HG02852 (cell line): Measurements from ENCODE around the gene PADI4.

Experiments used
- ATAC-seq: cut with Tn5 transposase; IDR thresholded peaks from one replicate; pipeline ENCODE4 v1.9.1; 2021; ENCODE audit warnings: mild to moderate bottlenecking, moderate library complexity; ENCODE audit not compliant: unreplicated experiment

PADI4 gene

DNA sequence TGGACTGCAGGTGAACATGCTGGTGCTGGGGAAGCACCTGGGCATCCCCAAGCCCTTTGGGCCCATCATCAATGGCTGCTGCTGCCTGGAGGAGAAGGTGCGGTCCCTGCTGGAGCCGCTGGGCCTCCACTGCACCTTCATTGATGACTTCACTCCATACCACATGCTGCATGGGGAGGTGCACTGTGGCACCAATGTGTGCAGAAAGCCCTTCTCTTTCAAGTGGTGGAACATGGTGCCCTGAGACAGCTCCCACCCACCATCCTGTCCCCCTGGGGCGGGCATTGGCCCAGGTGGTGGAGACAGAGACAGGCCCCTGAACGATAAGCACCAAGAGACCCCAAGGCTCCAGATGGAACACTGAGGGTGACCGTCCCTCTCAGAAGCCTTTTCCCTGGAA lies 25.2 kb upstream of the PADI4 start:
- no peak for ATAC-seq

GRCh38 chr1:17286646-17287045 lies 21.4 kb upstream of the PADI4 start:
- no peak for ATAC-seq

DNA sequence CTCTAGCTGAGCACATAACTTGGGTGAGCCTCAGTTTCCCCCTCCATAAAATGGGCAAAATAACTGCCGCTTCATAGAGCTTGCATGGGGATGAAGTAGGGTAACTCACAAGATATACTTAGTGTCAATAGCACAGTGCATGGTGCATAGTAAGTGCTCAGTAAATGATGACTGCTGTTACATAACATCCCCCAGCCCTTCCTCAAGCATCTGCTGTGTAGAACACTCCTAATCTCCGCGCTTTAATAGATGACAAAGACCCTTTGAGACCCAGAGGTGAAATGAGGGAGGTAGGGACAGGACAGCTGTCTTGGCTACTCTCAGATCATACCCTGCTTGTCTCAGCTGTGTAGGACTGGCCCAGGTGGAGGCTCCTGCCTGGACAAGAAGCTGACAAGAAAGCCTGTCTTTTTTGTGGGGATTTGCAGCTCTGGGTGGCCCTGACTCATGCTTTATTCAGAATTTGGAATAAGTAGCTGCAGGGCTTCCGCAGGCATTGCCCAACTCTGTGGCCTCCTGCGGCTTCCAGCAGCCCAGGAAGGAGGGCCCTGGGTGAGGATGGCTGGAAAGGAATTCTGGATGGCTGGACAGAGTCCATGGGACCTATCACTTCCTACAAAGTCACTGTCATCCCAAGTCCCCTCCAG lies 20.7 kb upstream of the PADI4 start:
- ATAC-seq, result no peak

- no peak for ATAC-seq
These were observed 18.3 kb upstream of the PADI4 start for GRCh38 chr1:17289721-17290120.

- no peak for ATAC-seq
These were observed 17.4 kb upstream of the PADI4 start for GRCh38 chr1:17290553-17290952.

- no peak for ATAC-seq
These were observed 15.5 kb upstream of the PADI4 start for GRCh38 chr1:17292299-17293160.

DNA sequence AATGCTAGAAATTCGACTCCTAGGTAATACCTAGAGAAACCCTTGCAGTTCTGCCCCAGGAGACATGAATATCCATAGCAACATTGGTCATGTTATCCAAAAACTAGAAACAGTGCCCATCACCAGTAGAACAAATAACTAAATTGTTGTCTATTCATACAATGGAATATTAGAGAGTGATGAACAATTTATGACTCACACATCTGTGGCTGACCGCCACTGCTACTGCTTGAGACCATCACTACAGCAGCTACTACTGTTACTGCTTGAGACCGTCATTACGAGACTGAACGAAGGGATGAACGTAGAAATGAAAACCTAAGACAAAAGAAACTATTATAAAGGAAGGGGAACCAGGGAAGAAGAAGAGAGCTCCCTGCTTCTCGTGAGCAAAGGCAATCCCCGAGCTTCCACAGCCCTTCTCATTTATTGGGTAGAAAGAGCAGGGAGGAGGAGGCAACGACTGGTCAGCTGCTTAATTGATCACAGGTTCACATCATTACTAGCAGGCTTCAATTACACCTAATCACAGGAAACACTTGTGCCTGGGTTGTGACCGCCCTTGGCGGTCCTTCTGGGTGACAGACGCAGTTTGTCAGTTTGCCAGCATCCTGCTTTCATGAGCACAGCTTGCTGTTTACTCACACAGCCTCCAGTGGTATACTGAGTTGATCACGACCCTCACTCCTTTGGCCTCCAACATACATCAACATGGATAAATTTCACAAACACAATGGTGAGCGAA lies 14.1 kb upstream of the PADI4 start:
- no peak for ATAC-seq

GRCh38 chr1:17295292-17295691 lies 12.7 kb upstream of the PADI4 start:
- ATAC-seq, result no peak

- no peak for ATAC-seq
These were observed 11.9 kb upstream of the PADI4 start for GRCh38 chr1:17296086-17296485.

DNA sequence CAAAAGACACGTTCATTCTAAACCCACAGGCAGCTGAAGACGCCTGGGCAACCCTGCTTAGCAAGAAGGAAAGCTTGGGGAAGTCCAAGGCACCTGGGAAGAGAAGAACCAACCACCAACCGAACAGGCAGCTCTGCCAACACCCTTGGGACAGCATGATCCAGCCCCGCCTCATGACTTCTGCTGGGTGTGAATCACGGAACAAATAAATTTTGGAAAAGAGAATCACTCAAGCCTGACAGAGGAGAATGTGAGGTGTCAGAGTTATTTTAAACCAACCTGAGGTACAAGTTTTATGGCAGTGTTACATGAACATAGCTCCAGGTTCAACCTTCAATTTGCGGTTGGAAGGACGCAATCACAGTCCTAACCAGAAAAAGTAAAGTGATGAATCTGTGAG lies 10.0 kb upstream of the PADI4 start:
- no peak for ATAC-seq

- no peak for ATAC-seq
These were observed 6.2 kb upstream of the PADI4 start for GRCh38 chr1:17301767-17302166.

- no peak for ATAC-seq
These were observed 3.7 kb upstream of the PADI4 start for GRCh38 chr1:17304151-17304825.

DNA sequence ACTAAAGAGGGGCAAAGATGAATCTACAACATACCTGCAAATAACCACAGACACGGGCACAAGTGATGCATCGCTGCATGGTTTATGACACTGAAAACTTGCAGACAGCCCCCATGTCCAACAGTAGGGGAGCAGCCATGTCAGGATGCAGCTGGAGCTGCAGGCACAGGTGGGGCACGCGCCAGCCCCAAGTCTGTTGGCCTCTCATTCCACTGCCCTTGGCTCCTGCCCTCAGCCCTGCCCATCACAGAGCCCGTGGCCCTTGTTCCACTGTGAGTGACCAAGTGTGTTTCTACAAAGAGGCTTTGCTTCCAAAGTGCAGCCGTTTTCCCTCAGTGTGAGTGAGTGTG lies 3.2 kb upstream of the PADI4 start:
- ATAC-seq, result no peak

DNA sequence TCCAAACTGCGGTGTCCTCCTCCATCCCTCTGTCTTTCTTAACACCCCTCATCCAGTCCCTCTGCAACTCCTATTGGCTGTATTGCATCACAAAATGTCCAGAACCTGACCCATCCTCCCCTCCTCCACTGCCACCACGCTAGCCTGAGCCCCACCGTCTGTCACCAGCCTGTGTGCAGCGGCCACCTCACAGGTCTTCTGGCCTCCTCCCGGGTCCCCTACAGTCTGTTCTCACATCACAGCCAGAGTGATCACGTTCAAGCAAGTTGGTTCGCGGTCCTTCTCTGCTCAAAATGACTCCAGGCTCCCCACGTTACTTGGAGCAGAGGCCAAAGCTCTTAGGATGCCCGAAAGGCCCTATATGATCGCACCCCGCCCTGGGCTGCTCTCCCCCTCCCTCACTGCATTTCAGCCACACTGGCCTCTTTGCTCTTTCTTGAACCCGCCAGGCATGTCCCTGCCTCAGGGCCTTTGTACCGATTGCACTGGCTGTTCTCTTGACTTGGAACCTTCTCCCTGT lies 2.4 kb upstream of the PADI4 start:
- no peak for ATAC-seq

GRCh38 chr1:17306407-17306806 lies 1.6 kb upstream of the PADI4 start:
- ATAC-seq, result no peak

GRCh38 chr1:17306921-17307320 lies 1.1 kb upstream of the PADI4 start:
- ATAC-seq, result no peak

DNA sequence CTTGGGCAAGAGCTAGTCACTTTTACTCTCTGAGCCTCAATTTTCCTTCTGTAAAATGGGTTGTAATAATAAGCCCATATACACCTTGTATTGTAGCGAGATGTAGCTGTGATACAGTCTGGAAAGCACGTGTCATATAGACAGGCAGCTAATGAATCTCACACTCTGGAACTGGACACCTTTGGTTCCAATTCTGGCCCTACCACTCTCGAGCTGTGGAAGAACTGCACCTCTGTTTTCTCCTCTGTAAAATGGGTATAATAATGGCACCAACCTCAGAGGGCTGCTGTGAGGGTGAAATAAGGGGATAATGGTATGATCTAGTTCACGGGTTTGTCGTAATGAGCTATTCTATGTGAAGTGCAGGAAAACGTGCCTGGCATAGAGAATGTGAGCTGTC lies 668 bp upstream of the PADI4 start:
- no peak for ATAC-seq

- ATAC-seq, result no peak
These were observed 596 bp downstream of the PADI4 start for GRCh38 chr1:17308593-17308992.

DNA sequence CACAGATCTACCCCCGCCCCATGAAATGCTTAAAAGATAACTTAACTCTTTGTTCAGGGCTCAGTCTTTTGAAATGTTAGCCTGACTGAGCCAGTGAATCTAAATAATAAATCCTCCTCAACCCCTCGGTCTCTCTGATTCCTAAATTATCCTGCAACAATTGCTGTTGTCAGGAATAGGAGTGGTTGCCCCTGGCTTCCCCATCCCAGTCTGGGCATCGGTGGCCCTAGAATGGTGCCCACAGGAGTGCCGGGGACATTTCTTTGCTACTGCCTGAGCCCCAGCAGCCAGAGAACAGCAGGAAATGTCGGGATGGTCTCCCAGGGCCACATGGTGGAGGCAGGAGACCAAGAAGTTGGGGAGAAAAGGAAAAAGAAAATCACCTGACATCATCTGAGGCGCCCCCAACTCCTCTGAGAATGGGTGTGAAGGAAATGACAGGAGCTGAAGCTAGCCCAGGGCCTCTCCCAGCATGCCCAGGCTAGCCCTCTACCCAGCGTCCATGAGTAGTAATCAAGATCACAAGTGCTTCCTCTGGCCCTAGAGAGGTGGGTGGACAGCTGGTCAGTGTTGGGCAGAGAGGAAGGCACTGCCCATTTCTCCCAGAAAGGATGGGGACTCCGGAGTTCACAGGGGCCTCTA lies 1.6 kb downstream of the PADI4 start:
- no peak for ATAC-seq

DNA sequence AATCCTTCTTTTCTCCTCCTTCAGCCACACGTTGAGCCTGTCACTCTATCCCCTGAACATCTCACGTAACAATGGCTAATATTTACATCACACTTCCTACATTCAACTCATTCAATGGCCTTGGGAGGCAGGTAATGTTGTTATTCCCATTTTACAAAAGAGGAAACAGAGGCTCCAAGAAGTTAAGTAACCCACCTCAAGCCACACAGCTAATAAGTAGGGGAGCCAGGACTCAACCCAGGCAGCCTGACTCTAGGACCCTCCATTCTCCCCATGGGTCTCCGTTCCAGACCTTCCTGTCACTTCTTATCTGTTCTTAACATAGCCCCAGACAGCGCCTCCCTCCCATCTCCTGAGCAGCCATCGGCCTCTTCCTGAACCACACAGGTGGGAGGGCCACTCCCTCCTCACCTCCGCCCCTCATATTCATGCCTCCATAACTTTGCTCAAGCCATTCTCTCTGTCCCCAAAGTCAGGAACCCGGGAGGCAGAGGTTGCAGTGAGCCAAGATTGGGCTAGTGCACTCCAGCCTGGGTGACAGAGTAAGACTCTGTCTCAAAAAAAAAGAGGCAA lies 2.2 kb downstream of the PADI4 start:
- ATAC-seq, result no peak
